T1000 (cell line): ENCODE results near the gene SNPH.
"Not testable (repeated sequence)": the region's sequence is repeated elsewhere in the genome, so short reads cannot be mapped to it uniquely, and the experiment has no call there.

ENCODE experiments used
- DNase-seq: peaks from one replicate; lab custom pipeline; 2025; ENCODE audit warnings: mixed read lengths; lab: John Stamatoyannopoulos, UW

Gene SNPH

GRCh38 chr20:1266167-1266973, at the start of gene SNPH:
Gene SNPH (plus strand): TSS chr20:1266294. CDS start chr20:1296240, 29,946 bp downstream.
- no peak for DNase-seq

GRCh38 chr20:1216527-1217427, 49.3 kb upstream of the SNPH start:
- not testable (repeated sequence) for DNase-seq

GRCh38 chr20:1222750-1223149, 43.3 kb upstream of the SNPH start:
- not testable (repeated sequence) for DNase-seq

GRCh38 chr20:1224205-1224890, 41.7 kb upstream of the SNPH start:
- no peak for DNase-seq

- DNase-seq: no peak
These were observed 40.8 kb upstream of the SNPH start for GRCh38 chr20:1225263-1225782.

GRCh38 chr20:1225783-1226654, 40.1 kb upstream of the SNPH start, which contains the start of gene RAD21L1:
Gene RAD21L1 (plus strand): TSS chr20:1226044. CDS start chr20:1228454, 2,410 bp downstream.
- DNase-seq: peak; percentile 36

GRCh38 chr20:1229541-1229940, 36.6 kb upstream of the SNPH start:
- no peak for DNase-seq

- no peak for DNase-seq
These were observed 33.6 kb upstream of the SNPH start for GRCh38 chr20:1232286-1233111.

- no peak for DNase-seq
These were observed 25.5 kb upstream of the SNPH start for GRCh38 chr20:1240549-1240948.

GRCh38 chr20:1241456-1241855, 24.6 kb upstream of the SNPH start:
- DNase-seq: no peak

- no peak for DNase-seq
These were observed 24.0 kb upstream of the SNPH start for GRCh38 chr20:1242099-1242498.

GRCh38 chr20:1242530-1242929, 23.6 kb upstream of the SNPH start:
- no peak for DNase-seq

- no peak for DNase-seq
These were observed 20.5 kb upstream of the SNPH start for GRCh38 chr20:1245578-1245977.

- DNase-seq: no peak
These were observed 18.4 kb upstream of the SNPH start for GRCh38 chr20:1247689-1248088.

GRCh38 chr20:1250282-1250681, 15.8 kb upstream of the SNPH start:
- DNase-seq: not testable (repeated sequence)

- no peak for DNase-seq
These were observed 13.7 kb upstream of the SNPH start for GRCh38 chr20:1252416-1252815.

- DNase-seq: no peak
These were observed 11.8 kb upstream of the SNPH start for GRCh38 chr20:1254254-1254653.

- DNase-seq: no peak
These were observed 10.4 kb upstream of the SNPH start for GRCh38 chr20:1255675-1256074.

- no peak for DNase-seq
These were observed 2.2 kb upstream of the SNPH start for GRCh38 chr20:1263853-1264252.

- DNase-seq: no peak
These were observed 1.4 kb upstream of the SNPH start for GRCh38 chr20:1264727-1265126.
